Activated T-cell treated with anti-CD3 and anti-CD28 coated beads, Interleukin-2, amount 50 U/mL, for 24 hours (primary cell): ENCODE measurements around the gene GALNT12.

Experiments used
- DNase-seq: peaks from one replicate; pipeline ENCODE4 v3.0.0-alpha.2; 2020
- H3K27ac Mint-ChIP-seq: 2 replicates; pipeline ENCODE4 v1.8.0; 2020; ENCODE audit warnings: mild to moderate bottlenecking, mixed read lengths
- H3K27me3 Mint-ChIP-seq: 2 replicates; pipeline ENCODE4 v1.8.0; 2020; ENCODE audit warnings: mixed read lengths
- H3K36me3 Mint-ChIP-seq: 2 replicates; pipeline ENCODE4 v1.8.0; 2020; ENCODE audit warnings: low read depth, mixed read lengths
- H3K4me1 Mint-ChIP-seq: 2 replicates; pipeline ENCODE4 v1.8.0; 2020; ENCODE audit warnings: low read depth, mixed read lengths
- H3K4me3 Mint-ChIP-seq: 2 replicates; pipeline ENCODE4 v1.8.0; 2020; ENCODE audit warnings: mild to moderate bottlenecking, moderate library complexity, mixed read lengths
- H3K9me3 Mint-ChIP-seq: 2 replicates; pipeline ENCODE4 v1.8.0; 2020; ENCODE audit warnings: mixed read lengths

The GALNT12 gene

GRCh38 chr9:98777618-98778017 is 29.9 kb upstream of the GALNT12 start:
- Mint-ChIP-seq H3K4me3 (no peak overlapping the region), H3K27ac (no peak overlapping the region), H3K36me3 (peaks cover 62% of the 10 kb centered on the region), H3K4me1 (no peaks in the 10 kb centered on the region), H3K9me3 (no peaks in the 10 kb centered on the region), H3K27me3 (no peaks in the 10 kb centered on the region)
- no peak for DNase-seq

DNA sequence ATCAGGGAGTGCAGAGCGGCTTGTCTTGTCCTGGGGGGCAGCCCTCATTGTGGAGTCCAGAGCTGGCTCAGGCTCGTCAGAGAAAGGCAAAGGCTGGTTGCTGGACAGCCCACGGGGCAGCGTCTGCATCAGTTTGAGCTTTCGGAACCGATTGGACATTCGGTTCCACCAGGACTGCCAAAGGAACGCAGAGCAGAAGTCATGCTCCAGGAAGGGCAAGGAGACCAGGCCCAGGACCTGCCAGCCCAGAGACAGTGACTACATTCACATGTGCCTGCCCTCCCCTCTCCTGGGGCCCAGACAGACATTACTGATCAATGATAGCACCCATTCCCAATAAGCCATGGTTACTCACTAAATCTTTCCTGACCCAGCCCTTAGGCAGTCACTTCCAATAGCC is 29.2 kb upstream of the GALNT12 start:
- H3K36me3 Mint-ChIP-seq: peaks cover 61% of the 10 kb centered on the region
- DNase-seq: no peak
- no peak overlapping the region for H3K4me3 Mint-ChIP-seq
- H3K4me1 Mint-ChIP-seq: no peaks in the 10 kb centered on the region
- no peak overlapping the region for H3K27ac Mint-ChIP-seq
- no peaks in the 10 kb centered on the region for H3K27me3 Mint-ChIP-seq
- no peaks in the 10 kb centered on the region for H3K9me3 Mint-ChIP-seq

DNA sequence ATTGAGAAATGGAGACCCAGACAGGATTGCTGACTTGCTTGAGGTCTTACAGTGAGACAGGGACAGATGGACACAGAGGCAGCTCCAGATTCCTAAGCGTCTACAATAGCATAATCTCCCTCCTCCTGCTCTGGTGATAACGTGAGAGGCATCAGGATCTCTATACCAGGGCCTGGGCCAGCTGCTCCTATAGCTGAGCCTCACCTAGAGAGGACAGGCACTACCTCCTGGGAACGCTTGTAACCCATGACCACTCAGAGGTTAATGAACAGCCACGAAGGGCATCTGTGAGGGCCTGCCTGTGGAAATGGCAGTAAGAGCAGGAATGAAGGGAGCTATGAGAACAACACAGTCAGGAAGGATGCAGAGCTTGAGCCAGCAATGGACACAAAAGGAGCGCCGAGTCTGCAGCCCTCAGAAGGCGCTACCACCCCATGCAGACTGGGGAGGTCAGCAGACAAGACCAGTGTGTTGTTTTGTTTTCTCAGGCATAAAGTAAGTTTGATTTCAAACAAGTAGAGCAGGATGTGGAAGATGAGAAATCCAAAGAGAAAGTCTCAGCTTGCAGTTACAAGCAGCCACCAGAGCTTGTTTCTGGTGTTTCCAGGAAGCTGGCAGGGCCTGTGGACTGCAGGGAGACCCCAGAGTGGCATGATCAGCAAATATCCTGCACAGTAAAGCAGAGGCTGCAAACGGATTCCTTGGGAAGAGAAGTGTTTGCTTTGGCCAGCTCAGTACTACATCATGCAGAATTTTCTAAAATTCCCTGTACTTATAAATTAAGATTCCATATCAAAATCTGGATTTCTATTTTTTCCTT is 28.5 kb upstream of the GALNT12 start:
- peaks cover 61% of the 10 kb centered on the region for H3K36me3 Mint-ChIP-seq

GRCh38 chr9:98780059-98780749 is 27.3 kb upstream of the GALNT12 start:
- Mint-ChIP-seq H3K27me3 (no peaks in the 10 kb centered on the region), H3K4me3 (no peak overlapping the region), H3K9me3 (no peaks in the 10 kb centered on the region), H3K36me3 (peaks cover 62% of the 10 kb centered on the region), H3K27ac (no peak overlapping the region), H3K4me1 (no peaks in the 10 kb centered on the region)
- DNase-seq: no peak

More for the DNA sequence above, 28.5 kb upstream of the GALNT12 start:
- no peak overlapping the region for H3K4me3 Mint-ChIP-seq
- H3K27ac Mint-ChIP-seq: no peak overlapping the region
- no peak for DNase-seq
- H3K4me1 Mint-ChIP-seq: no peaks in the 10 kb centered on the region
- no peaks in the 10 kb centered on the region for H3K9me3 Mint-ChIP-seq
- no peaks in the 10 kb centered on the region for H3K27me3 Mint-ChIP-seq

DNA sequence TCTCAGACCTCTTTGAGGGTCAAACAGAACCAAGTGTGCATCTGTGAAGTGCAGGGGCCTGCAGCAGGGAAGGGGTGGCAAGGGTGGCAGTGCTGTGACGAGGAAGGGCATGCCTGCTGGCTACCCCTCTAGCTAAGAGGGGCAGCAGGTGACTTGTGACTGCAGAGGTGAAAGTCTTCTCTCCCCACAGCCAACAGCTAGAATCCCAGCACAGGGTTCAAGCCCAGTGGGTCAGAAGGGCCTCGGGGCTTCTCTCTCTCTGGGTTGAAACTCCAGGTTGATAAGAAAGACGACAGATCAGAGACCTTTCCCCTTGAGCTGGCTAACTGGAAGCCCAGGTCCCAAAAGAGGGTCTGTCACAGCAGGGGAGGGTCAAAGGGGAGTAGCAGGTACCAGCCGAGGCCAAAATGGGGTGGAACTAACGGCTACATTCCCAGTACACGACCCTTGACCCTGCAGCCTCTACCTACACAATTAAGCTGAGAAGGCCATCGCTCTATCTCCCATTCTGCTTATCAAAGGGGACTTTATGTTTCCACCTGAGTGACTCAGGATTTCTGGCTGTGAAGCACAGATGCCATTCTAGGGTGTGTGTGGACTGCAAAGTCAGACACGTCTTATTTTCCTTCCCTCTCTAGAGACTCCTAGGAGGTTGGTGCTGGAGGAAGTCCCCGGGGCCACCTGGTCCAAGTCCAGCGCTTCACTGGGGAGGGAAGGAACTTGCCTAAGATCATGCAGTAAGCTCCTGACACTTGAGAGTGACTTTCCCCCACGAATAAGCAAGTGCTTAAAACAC is 25.7 kb upstream of the GALNT12 start:
- DNase-seq: no peak
- Mint-ChIP-seq H3K9me3 (no peaks in the 10 kb centered on the region), H3K27ac (no peak overlapping the region), H3K36me3 (peaks cover 64% of the 10 kb centered on the region), H3K4me1 (no peaks in the 10 kb centered on the region), H3K27me3 (no peaks in the 10 kb centered on the region), H3K4me3 (no peak overlapping the region)

GRCh38 chr9:98783518-98784226 is 23.8 kb upstream of the GALNT12 start:
- Mint-ChIP-seq H3K4me3 (no peak overlapping the region), H3K4me1 (no peaks in the 10 kb centered on the region), H3K9me3 (no peaks in the 10 kb centered on the region), H3K36me3 (peaks cover 67% of the 10 kb centered on the region), H3K27me3 (no peaks in the 10 kb centered on the region), H3K27ac (no peak overlapping the region)
- no peak for DNase-seq

DNA sequence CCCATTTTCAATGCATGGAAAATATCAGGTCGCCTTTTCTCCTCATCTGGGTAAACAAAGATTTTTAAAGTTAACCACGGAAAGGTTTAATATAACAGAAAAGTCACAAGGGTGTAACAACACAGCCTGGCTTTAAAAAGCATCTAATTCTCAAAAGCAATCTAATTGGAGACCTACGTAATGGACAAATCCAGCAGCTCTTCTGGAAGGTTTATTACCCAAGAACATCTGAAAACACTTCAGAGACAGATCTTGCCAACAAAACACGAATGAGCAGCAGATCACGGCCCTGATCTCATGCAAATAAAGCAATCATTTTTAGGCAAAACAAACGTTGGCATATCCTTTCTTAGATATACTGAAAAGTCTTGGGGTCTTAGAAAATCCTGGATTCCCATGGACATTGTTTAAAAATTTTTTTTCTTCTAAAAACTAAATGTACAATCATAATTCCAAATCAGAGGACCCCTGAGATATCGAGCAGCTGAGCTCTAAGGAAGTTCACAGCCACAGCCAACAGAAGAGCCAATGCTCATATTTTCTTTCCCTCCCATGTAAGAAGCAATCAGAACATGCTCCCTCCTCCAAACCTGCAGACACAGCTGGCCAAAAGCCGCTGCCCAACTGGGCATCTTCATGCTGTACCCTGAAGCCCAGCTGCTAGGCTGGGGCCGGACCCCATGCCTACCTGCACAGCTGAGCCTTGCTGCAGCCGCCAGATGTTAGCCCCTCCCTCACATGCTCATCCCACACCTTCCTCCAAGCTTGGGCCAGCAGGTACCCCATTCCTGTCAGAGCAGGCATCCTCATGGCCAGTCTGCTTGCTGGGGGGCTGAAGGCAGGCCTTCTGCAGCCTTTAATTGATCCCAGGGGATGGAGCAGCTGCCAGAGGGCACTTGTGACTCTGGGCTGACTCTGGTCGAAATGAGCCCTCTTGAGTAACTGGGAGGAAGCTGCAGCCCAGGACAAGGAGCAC is 22.4 kb upstream of the GALNT12 start:
- H3K27ac Mint-ChIP-seq: no peak overlapping the region
- no peaks in the 10 kb centered on the region for H3K9me3 Mint-ChIP-seq

DNA sequence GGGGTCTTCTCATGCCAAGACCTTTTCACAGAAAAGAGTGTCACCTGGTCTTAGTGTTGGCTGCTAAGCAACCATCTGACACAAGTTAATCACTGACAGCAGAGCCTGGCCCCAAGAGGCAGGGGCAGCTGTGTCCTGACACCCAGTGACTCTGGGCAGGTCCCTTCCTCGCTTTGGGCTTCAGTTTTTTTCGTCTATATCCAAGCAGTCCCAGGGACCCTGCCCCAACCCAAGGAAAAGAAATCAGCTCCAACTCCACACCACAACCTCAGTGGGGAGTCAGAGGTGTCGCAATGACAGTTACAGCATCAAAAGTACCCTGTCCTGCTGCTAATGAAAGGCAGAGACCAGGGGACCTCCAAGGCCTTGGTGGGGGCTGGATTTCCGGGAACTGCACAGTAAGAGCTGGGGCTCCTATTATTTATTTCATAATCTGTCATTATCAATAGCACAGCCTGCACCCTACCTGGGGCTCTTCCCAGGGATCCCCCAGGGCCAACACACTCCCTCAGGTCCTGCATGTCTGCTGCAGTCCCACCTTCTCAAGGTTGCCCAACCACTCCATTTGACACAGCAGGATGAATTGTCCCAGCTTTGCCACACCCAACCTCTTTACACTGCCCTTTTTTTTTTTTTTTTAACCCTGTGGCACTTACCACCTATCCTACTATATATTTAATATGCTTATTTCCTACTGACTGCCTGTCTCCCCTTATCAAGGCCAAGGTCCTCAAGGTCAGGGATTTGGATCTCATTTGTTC is 20.5 kb upstream of the GALNT12 start:
- Mint-ChIP-seq H3K9me3 (no peaks in the 10 kb centered on the region), H3K36me3 (peaks cover 75% of the 10 kb centered on the region), H3K4me3 (no peak overlapping the region), H3K4me1 (peaks cover 11% of the 10 kb centered on the region), H3K27me3 (no peaks in the 10 kb centered on the region), H3K27ac (no peak overlapping the region)
- DNase-seq: no peak

More for the DNA sequence above, 22.4 kb upstream of the GALNT12 start:
- H3K36me3 Mint-ChIP-seq: peaks cover 79% of the 10 kb centered on the region
- no peak overlapping the region for H3K4me3 Mint-ChIP-seq
- H3K27me3 Mint-ChIP-seq: no peaks in the 10 kb centered on the region
- DNase-seq: no peak
- H3K4me1 Mint-ChIP-seq: no peaks in the 10 kb centered on the region

DNA sequence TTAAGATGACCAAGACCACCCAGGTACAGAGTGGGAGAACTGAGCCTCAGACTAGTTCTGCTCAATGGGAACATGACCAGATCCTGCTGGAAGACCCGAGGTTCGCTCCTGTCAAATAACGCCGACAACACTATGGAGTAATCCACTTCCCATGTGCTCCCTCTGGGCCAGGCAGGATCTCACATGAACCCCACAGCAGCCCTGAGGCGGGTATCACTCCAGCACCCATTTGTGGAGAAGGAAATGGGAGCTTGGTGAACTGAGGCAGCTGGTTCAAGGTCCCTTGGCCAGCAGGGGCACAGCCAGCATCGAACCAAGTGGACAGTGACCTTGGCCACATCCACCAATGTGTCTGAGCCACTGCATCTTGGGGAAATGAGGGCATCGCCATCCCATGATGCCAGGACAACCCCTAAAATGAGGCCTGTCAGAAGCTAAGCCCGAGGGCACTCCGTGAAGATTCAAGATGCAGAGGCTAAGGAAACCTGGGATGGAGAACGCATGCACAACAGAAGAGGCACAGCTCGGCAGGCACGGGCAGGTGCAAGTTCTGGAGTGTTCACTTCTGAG is 19.6 kb upstream of the GALNT12 start:
- Mint-ChIP-seq H3K9me3 (no peaks in the 10 kb centered on the region), H3K4me3 (no peak overlapping the region), H3K27ac (no peak overlapping the region), H3K4me1 (peaks cover 17% of the 10 kb centered on the region), H3K36me3 (peaks cover 67% of the 10 kb centered on the region), H3K27me3 (no peaks in the 10 kb centered on the region)
- DNase-seq: no peak

DNA sequence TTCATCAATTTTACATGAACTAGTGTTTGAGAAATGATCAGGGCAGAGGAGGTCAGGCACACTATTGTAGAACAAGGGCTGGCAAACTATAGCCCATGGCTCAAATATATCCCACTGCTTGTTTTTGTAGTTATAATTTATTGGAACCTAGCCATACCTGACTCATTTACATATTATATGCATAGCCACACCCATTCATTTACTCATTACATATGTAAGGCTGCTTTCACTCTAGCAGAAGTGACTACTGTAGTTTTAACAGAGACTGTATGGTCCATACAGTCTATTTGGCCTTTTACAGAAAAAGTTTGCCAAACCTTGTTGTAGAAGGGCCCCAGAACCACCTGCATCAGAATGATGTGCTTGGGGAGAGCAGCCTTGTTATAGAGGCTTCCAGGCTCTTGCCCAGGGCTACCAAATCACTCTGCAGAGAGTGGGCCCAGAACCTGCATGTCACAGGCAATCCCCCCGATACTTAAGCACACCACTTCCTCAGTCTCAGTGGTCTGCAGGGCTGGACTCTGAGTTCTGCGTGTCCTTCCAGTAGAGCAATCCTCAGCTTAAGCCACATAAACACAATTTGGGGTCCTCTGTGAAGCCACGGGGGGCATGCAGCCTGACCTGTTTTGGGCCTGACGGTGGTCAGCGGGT is 17.9 kb upstream of the GALNT12 start:
- Mint-ChIP-seq H3K36me3 (peaks cover 50% of the 10 kb centered on the region), H3K9me3 (no peaks in the 10 kb centered on the region), H3K4me1 (peaks cover 22% of the 10 kb centered on the region), H3K27ac (no peak overlapping the region), H3K4me3 (no peak overlapping the region), H3K27me3 (no peaks in the 10 kb centered on the region)
- no peak for DNase-seq

- Mint-ChIP-seq H3K36me3 (peaks cover 44% of the 10 kb centered on the region), H3K9me3 (no peaks in the 10 kb centered on the region), H3K4me3 (no peak overlapping the region), H3K4me1 (peaks cover 29% of the 10 kb centered on the region), H3K27me3 (no peaks in the 10 kb centered on the region), H3K27ac (no peak overlapping the region)
- no peak for DNase-seq
These were observed 17.2 kb upstream of the GALNT12 start for GRCh38 chr9:98790134-98790841.
